Heart left ventricle (tissue), 16 donors: Measurements from ENCODE around the gene GUCA1A. TPM values are rescaled to one million over a fixed set of nuclear protein-coding genes. Genes with fewer than 3 reads are reported as not detected.

Source experiments
- ATAC-seq, 4 donors: fragments of 200-7000 bp; cut with Tn5 transposase; one replicate each; pipeline ENCODE4 v1.9.1; 2020 to 2022; ENCODE audit warnings: moderate library complexity in 4 of 4, mild to moderate bottlenecking in 3 of 4, moderate number of reproducible peaks in 1 of 4
- DNase-seq, 5 donors: peaks; one replicate each; pipeline ENCODE4 v3.0.0-alpha.2; 2020
- H3K27ac ChIP-seq, 12 donors: fragments of 200-600 bp; sonication (generic) in 4 of 12; one replicate each; pipeline versions ENCODE4 v1.5.0 to v1.8.0; 2016 to 2022; ENCODE audit warnings: mild to moderate bottlenecking in 2 of 12
- H3K27me3 ChIP-seq, 9 donors: fragments of 200-600 bp; sonication (generic) in 2 of 9; one replicate each; pipeline versions ENCODE4 v1.5.1 to v1.8.0; 2016 to 2022; ENCODE audit warnings: mild to moderate bottlenecking in 3 of 9
- H3K36me3 ChIP-seq, 9 donors: fragments of 200-600 bp; sonication (generic) in 2 of 9; one replicate each; pipeline versions ENCODE4 v1.5.0 to v1.8.0; 2018 to 2022; ENCODE audit warnings: mild to moderate bottlenecking in 2 of 9
- H3K4me1 ChIP-seq, 12 donors: fragments of 200-600 bp; sonication (generic) in 4 of 12; one replicate each; pipeline versions ENCODE4 v1.5.0 to v1.8.0; 2016 to 2022; ENCODE audit warnings: mild to moderate bottlenecking in 3 of 12
- H3K4me3 ChIP-seq, 12 donors: fragments of 200-600 bp; sonication (generic) in 4 of 12; one replicate each; pipeline versions ENCODE4 v1.5.0 to v1.8.0; 2017 to 2022; ENCODE audit warnings: mild to moderate bottlenecking in 9 of 12, moderate library complexity in 4 of 12
- H3K9me3 ChIP-seq, 12 donors: fragments of 200-600 bp; sonication (generic) in 4 of 12; one replicate each; pipeline versions ENCODE4 v1.5.0 to v1.8.0; 2016 to 2022; ENCODE audit warnings: mild to moderate bottlenecking in 1 of 12
- POLR2A ChIP-seq, 2 donors: fragments of 450-650 bp; IDR thresholded peaks; one replicate each; pipeline ENCODE4 v1.6.1; 2017; ENCODE audit warnings: antibody characterized with exemption in 2 of 2, mild to moderate bottlenecking in 2 of 2, moderate library complexity in 2 of 2
- WGBS, 4 donors: extraction: QIAGEN DNeasy Blood & Tissue Kit in 2 of 4; methylation state at CpG; one replicate each; pipeline versions ENCODE4 v1.1.5 to v1.1.7; 2013 to 2018; 5-methylcytosine and 5-hydroxymethylcytosine counted together
- intact Hi-C, 10 donors: fragments of 100-400 bp; cut with DNase I; formaldehyde crosslinking; loops; one replicate each; pipeline versions ENCODE4 v1.11.1 to v1.14.2; 2022
- polyA plus RNA-seq, 2 donors: library from polyadenylated mRNA; stranded (reverse); fragments of 200-250 nt; gene quantifications; one replicate each; pipeline ENCODE4 v1.2.3, GENCODE V29; 2013
- total RNA-seq, 9 donors: library from RNA; depleted of rRNA in 2 of 9; stranded (reverse); fragments of >200 nt in 2 of 9; fragmentation: NEBNext Ultra II Directional in 3 of 9; extraction: Animal tissue kit (Norgen Biotek cat#: 25700) in 3 of 9; gene quantifications; one replicate each; pipeline versions ENCODE4 v1.1.0 to v1.2.4, GENCODE V29; 2016 to 2023
- TF ChIP-seq, protein P1 (sequence below), 12 donors: fragments of 200-600 bp; sonication (generic) in 4 of 12; IDR thresholded peaks; one replicate each; pipeline versions ENCODE4 v1.5.0 to v1.8.0; 2018 to 2022; ENCODE audit warnings: antibody characterized with exemption in 12 of 12, mild to moderate bottlenecking in 5 of 12
- donor health status: ischemic (EF 13 %, LVEDD 7.1; RV severe dilation, severe dysfunction).
- donor health status: healthy with polysubstance abuse.
- donor health status: DM: no; HTN: yes; CAD: no.
- donor health status: DM: no; HTN: no; CAD: no.
- donor health status: ischemic (EF 25% LVEDD 6.9; RV normal size, moderate dysfunction).
- donor health status: ischemic (EF 25% LVEDD 5.7; RV mildly dilated, moderate dysfunction).
- donor health status: healthy.
- donor health status: DM: yes; HTN: yes; CAD: no.
- donor health status: ischemic (EF 35%, LVEDD 5.7; RV mildly dilated, moderate dysfunction).
- donor health status: nonischemic (EF 11% LVEDD 7.7; RV severe dilation, severe dysfunction).
- donor health status: DM: yes; HTN: yes; CAD: no.
- donor health status: PGD.
- donor health status: ischemic (EF 29% LVEDD 5.4; RV normal size, mild dysfunction).
- donor health status: nonischemic (EF 23%, LVEDD 6.1; RV moderate dilation, normal function).

GUCA1A gene
- total and polyA plus RNA-seq, 11 donors: 0.13 to 0.28 (median 0.19) TPM; not detected in 8

DNA sequence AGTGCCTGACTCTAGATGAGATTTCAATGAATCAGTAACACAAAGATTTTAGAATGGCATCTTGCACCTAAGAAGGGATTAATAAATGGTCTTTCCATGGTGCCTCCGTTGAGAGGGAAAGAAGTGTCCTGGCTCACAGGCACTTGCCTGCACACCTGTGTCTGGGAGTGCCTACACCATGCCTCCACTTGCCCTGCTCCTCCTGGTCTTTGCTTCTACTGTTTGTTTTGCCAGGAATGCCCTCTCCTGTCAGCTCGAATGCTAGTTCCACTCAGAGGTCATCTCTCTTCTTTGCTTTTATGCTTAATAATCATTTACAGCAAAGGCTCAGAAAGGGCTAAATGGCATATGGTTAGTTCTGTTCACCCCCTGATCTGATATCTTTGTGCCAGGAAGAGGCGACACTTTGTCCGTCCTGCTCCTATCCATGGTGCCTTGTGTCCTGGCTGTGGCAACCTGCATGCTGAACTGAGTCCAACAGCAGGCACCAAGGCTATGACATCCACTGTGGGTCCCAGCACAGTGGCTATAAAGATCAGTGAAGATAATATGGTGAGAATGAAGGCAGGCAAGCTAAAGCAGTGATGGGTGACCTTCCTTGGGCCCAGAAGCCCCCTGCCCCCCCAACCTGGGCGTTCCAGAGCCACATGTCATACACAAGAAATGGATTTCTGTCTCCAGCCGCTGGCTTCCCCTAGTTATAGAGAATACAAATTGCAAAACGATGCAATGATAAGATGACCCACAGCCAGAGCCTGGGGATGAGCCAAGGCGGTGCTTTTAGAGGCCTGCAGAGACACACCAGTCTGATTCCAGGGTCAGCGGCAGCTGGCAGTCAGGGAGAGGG is 32.2 kb upstream of the GUCA1A start:
- Histone ChIP-seq H3K9me3 (no peaks in the 10 kb centered on the region), H3K4me1 (peaks cover 0 to 23% (median 9%) of the 10 kb centered on the region in 12 donors), H3K4me3 (peak overlapping the region in 2 of 12 donors; percentile 57 to 71), H3K27me3 (peaks cover 0 to 24% (median 10%) of the 10 kb centered on the region in 9 donors), H3K27ac (peak overlapping the region in 5 of 12 donors; percentile 29 to 66 (median 43)), H3K36me3 (no peaks in the 10 kb centered on the region)
- intact Hi-C loops: no loop called here
- WGBS, 4 donors: 76 to 82% (median 81%) methylated on average over 9 of the region's 9 CpGs
- ATAC-seq: peak in 1 of 4 donors; percentile 5
- TF ChIP-seq, protein P1, sequence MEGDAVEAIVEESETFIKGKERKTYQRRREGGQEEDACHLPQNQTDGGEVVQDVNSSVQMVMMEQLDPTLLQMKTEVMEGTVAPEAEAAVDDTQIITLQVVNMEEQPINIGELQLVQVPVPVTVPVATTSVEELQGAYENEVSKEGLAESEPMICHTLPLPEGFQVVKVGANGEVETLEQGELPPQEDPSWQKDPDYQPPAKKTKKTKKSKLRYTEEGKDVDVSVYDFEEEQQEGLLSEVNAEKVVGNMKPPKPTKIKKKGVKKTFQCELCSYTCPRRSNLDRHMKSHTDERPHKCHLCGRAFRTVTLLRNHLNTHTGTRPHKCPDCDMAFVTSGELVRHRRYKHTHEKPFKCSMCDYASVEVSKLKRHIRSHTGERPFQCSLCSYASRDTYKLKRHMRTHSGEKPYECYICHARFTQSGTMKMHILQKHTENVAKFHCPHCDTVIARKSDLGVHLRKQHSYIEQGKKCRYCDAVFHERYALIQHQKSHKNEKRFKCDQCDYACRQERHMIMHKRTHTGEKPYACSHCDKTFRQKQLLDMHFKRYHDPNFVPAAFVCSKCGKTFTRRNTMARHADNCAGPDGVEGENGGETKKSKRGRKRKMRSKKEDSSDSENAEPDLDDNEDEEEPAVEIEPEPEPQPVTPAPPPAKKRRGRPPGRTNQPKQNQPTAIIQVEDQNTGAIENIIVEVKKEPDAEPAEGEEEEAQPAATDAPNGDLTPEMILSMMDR (IDR thresholded peaks at IDR 0.05): no peak
- TF ChIP-seq POLR2A (IDR thresholded peaks at IDR 0.05): no peak
- no peak for DNase-seq

DNA sequence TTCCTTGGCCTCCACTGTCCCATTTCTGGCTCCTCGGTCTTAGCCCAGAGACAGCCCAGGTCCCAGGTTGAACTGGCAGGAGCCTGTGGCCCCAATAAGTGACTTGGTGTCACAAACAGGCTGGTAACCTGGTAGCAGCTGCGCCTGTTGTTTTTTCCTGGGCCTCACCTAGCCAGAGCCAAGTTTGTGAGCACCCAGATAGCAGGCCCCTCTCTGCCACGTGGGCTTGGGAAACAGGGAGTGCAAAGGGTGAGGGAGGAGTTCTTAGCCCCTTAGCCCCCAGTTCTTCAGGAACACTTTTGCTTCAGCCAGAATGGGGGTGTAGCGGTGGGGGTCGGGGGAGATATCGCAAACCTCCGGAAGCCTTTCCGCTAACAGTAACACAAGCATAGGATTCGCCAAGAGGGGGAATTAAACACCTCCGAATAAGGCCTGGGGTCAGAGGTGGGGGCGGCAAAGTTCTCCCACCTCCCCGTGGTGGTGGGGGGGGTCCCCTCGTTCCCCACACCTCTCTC is 31.5 kb upstream of the GUCA1A start:
- WGBS, 4 donors: 35 to 45% (median 43%) methylated on average over 11 to 13 of the region's 13 CpGs
- Histone ChIP-seq H3K36me3 (no peaks in the 10 kb centered on the region), H3K4me3 (peak overlapping the region; percentile 27 to 71 (median 53)), H3K4me1 (peaks cover 0 to 23% (median 9%) of the 10 kb centered on the region in 12 donors), H3K27ac (peak overlapping the region in 5 of 12 donors; percentile 29 to 66 (median 43)), H3K9me3 (no peaks in the 10 kb centered on the region), H3K27me3 (peaks cover 0 to 24% (median 10%) of the 10 kb centered on the region in 9 donors)
- intact Hi-C loops: no loop called here
- DNase-seq (no peak), ATAC-seq (peak in 3 of 4 donors; percentile 45 to 78 (median 54))
- TF ChIP-seq, protein P1 (IDR thresholded peaks at IDR 0.05): no peak
- TF ChIP-seq POLR2A (IDR thresholded peaks at IDR 0.05): no peak

DNA sequence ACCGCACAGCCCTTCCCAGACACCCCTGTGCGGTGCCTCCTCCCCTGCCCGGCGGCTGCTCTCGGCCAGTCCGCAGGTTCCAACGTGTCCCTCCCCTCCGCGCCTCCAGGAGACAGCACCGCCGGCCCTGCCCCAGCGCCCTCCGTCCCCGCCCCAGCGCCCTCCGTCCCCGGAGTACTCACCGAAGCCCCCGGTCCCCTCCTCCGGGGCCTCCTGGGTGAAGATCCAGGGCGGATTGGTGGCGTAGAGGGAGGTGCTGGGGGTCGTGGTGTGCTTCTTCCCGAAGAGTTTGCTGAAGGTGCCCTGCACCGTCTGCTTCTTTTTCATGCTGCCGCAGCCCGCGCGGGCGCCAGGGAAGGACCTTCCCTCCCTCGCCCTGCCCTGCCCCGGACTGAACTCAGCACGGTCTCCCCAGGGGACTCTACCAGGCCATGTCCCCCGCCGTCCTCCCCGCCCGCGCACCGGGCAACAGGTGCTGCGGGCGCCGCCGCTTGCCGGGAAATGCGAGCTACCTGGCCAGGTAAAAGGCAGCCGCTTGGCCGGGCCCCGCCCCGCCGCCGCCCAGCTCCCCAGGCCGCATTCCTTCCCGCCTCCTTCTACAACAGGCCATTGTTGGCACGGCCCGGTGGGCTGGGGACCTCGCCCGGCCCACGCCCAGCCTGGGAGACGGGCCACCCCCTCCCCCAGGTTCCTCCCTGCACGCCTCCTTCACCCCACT is 30.9 kb upstream of the GUCA1A start, which contains the start of gene C6orf132:
C6orf132 (minus strand) TSS at position 503 of the 718 bp plus-strand sequence; CDS start at position 327, 176 bp downstream.
- TF ChIP-seq, protein P1 (IDR thresholded peaks at IDR 0.05): peak in 1 of 12 donors; percentile 6
- TF ChIP-seq POLR2A (IDR thresholded peaks at IDR 0.05): no peak
- H3K36me3 ChIP-seq: no peaks in the 10 kb centered on the region
- intact Hi-C loops: no loop called here
- peak within 1 kb of the TSS; percentile 27 to 71 (median 53) for H3K4me3 ChIP-seq
- WGBS, 4 donors: 2 to 7% (median 4%) methylated on average over 23 to 60 of the region's 60 CpGs
- H3K4me1 ChIP-seq: peaks cover 0 to 19% (median 9%) of the 10 kb centered on the region in 12 donors
- H3K27me3 ChIP-seq: peaks cover 0 to 24% (median 10%) of the 10 kb centered on the region in 9 donors
- ATAC-seq (peak; percentile 68 to 80 (median 74)), DNase-seq (peak in 2 of 5 donors; percentile 42 to 44)
- peak within 1 kb of the TSS in 5 of 12 donors; percentile 29 to 66 (median 43) for H3K27ac ChIP-seq
- no peaks in the 10 kb centered on the region for H3K9me3 ChIP-seq
